Erythroblast (primary cell): ENCODE results near the gene TK2.

Experiments
- GATA1 ChIP-seq: IDR thresholded peaks from 2 replicates; pipeline ENCODE4 v1.6.1; 2011; ENCODE audit warnings: low read depth, mild to moderate bottlenecking, control low read depth, low read length, moderate library complexity
- POLR2A ChIP-seq: IDR thresholded peaks from 2 replicates; pipeline ENCODE4 v1.6.1; 2011; ENCODE audit warnings: mild to moderate bottlenecking, low read length

DNA sequence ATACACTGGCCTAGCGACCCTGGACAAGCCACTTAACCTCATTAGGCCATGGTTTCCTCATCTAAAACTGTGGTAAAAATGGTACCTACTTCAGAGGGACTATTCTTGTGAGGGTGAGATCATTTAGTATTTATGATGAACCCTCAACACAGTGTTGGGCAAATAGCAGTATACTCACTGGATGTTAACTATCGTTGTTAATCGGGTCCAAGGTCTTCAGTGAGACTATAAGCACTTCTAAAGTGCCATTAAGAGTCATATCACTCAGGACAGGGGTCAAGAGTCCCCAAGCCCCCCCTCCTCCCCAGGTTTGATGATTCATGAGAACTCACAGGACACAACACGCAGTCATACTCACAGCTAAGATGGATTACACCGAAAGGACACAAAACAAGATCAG, 11.0 kb downstream of the TK2 start:
- TF ChIP-seq POLR2A: no peak
- TF ChIP-seq GATA1: no peak
